Ishikawa (cell line): ENCODE data around the gene ZER1.

Experiments
- CEBPB ChIP-seq: IDR thresholded peaks from 2 replicates; pipeline ENCODE4 v1.6.1; 2012
- CREB1 ChIP-seq: IDR thresholded peaks from 2 replicates; pipeline ENCODE4 v1.6.1; 2012; ENCODE audit warnings: low read depth
- EGR1 ChIP-seq: IDR thresholded peaks from 2 replicates; pipeline ENCODE4 v1.6.1; 2012
- EP300 ChIP-seq: IDR thresholded peaks from 2 replicates; pipeline ENCODE4 v1.6.1; 2012; ENCODE audit warnings: borderline replicate concordance
- FOXM1 ChIP-seq: IDR thresholded peaks from 2 replicates; pipeline ENCODE4 v1.6.1; 2012; ENCODE audit warnings: low read depth, borderline replicate concordance
- NFIC ChIP-seq: IDR thresholded peaks from 2 replicates; pipeline ENCODE4 v1.6.1; 2012
- RAD21 ChIP-seq: IDR thresholded peaks from 2 replicates; pipeline ENCODE4 v1.6.1; 2012; ENCODE audit warnings: low read depth
- TAF1 ChIP-seq: IDR thresholded peaks from 2 replicates; pipeline ENCODE4 v1.6.1; 2012; ENCODE audit warnings: low read depth, mild to moderate bottlenecking
- TCF12 ChIP-seq: IDR thresholded peaks from 2 replicates; pipeline ENCODE4 v1.6.1; 2012; ENCODE audit warnings: low read depth
- TEAD4 ChIP-seq: IDR thresholded peaks from 2 replicates; pipeline ENCODE4 v1.6.1; 2012
- YY1 ChIP-seq: IDR thresholded peaks from 2 replicates; pipeline ENCODE4 v1.6.1; 2012; ENCODE audit warnings: low read depth
- ZBTB7A ChIP-seq: IDR thresholded peaks from 2 replicates; pipeline ENCODE4 v1.6.1; 2012; ENCODE audit warnings: low read depth
- TF ChIP-seq, protein P1 (sequence below): IDR thresholded peaks from 2 replicates; pipeline ENCODE4 v1.6.1; 2012
- TF ChIP-seq, protein P2 (sequence below): IDR thresholded peaks from 2 replicates; pipeline ENCODE4 v1.6.1; 2012
- TF ChIP-seq, protein P3 (sequence below): IDR thresholded peaks from 2 replicates; pipeline ENCODE4 v1.6.1; 2012; ENCODE audit warnings: low read depth, mild to moderate bottlenecking

ZER1 gene

DNA sequence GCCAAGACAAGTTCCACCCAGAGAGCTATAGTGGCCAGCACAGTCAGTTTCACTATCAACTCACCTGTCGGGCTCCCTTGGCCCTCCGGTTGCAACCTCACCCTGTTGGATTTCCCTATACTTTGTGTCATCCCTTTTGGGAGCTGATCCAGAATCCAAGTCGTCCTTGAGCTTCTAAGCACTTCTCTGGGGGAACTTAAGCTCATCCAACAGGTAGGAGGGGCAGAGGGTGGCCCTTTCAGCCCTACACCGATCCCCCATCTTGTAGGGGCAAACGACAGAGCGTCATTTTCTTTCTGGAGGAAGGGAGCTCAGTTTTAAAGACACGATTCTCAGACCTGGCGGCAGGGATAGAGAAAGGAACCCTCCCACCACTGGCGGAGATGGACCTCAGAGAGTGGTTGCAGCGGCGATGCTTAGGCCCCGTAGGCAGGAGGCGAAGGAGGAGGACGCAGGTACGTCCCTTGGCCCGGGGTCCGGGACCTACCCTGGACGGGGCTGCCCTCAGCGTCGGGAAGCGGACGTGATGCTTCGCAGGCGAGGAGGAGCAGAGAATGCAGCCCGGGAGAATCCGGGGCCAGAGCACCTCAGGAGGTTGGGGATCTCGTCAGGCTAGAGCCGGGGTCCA, 519 bp downstream of the ZER1 start:
- TF ChIP-seq, protein P1, sequence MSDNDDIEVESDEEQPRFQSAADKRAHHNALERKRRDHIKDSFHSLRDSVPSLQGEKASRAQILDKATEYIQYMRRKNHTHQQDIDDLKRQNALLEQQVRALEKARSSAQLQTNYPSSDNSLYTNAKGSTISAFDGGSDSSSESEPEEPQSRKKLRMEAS: no peak

DNA sequence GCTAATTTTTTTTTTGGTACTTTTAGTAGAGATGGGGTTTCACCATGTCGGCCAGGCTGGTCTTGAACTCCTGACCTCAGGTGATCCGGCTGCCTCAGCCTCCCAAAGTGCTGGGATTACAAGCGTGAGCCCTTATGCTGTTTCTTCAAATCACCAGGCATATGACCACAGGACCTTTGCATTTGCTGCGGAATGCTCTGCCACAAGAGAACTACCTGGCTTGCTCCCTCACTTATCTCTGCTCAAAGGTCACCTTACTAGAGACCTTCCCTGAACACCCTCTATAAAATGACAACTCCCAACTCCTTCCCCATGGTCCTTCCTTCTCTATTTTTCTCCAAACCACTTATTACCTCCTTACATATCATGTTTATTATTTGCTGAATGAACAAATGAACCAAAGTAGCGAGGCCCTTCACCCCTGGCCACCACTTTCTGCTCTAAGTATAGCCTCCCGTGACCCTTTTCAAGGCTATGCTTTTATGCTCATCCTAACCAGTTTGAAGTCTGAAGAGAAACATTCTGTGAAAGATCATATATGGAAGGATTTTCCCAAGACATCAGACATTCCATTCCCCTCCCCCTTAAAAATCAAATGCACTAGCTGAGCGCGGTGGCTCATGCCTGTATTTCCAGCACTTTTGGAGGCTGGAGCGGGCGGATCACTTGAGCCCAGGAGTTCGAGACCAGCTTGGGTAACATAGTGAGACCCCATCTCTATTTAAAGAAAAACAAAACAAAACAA, 1.3 kb downstream of the ZER1 start:
- TF ChIP-seq CREB1: no peak
- no peak for TF ChIP-seq ZBTB7A
- TF ChIP-seq EGR1: no peak
- no peak for TF ChIP-seq CEBPB
- no peak for TF ChIP-seq NFIC
- no peak for TF ChIP-seq FOXM1
- TF ChIP-seq, protein P1: no peak
- TF ChIP-seq EP300: no peak
- TF ChIP-seq TAF1: no peak

DNA sequence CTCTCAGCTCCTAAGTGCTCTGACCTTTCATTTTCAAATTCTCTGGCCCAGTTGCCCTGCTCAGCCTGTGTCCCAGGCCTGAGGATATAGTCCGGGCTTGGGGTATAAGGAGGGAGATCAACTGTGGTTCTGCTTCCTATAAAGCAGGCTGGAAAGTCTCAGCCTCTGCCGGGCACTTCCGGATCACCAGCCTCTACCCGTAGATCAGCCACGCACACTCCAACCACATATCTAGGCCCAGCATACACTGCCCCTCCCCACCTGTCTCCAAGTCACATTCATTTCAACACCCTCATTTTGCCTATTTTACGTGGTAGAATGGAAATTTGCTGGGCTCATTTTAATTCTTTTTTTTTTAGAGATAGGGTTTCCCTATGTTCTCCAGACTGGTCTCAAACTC, 3.1 kb downstream of the ZER1 start:
- TF ChIP-seq, protein P1: no peak
- TF ChIP-seq, protein P2, sequence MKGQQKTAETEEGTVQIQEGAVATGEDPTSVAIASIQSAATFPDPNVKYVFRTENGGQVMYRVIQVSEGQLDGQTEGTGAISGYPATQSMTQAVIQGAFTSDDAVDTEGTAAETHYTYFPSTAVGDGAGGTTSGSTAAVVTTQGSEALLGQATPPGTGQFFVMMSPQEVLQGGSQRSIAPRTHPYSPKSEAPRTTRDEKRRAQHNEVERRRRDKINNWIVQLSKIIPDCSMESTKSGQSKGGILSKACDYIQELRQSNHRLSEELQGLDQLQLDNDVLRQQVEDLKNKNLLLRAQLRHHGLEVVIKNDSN: no peak

DNA sequence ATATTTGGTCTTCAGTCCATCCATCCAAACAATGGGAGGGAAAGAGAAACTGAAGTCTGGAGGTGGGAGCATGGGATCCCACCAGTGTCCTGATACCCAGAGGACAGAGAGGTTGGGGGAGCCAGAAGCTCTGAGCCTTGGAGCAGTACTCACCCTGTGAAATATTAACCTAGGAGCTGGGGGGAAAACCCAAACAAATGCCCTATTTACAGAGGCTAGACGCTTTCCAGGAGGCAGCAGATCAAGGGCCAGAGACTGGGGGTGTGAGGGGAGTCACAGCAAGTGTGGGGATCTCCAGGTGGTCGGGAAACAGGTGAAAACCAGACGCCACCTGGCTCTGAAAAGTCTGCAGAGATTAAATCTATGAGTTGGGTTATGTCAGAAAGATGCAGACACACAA, 6.2 kb downstream of the ZER1 start:
- TF ChIP-seq ZBTB7A (no peak), TEAD4 (no peak), FOXM1 (no peak), YY1 (no peak), TCF12 (no peak), CEBPB (no peak), EP300 (no peak), EGR1 (no peak), RAD21 (no peak), TAF1 (no peak), NFIC (no peak), CREB1 (no peak)
- TF ChIP-seq, protein P3, sequence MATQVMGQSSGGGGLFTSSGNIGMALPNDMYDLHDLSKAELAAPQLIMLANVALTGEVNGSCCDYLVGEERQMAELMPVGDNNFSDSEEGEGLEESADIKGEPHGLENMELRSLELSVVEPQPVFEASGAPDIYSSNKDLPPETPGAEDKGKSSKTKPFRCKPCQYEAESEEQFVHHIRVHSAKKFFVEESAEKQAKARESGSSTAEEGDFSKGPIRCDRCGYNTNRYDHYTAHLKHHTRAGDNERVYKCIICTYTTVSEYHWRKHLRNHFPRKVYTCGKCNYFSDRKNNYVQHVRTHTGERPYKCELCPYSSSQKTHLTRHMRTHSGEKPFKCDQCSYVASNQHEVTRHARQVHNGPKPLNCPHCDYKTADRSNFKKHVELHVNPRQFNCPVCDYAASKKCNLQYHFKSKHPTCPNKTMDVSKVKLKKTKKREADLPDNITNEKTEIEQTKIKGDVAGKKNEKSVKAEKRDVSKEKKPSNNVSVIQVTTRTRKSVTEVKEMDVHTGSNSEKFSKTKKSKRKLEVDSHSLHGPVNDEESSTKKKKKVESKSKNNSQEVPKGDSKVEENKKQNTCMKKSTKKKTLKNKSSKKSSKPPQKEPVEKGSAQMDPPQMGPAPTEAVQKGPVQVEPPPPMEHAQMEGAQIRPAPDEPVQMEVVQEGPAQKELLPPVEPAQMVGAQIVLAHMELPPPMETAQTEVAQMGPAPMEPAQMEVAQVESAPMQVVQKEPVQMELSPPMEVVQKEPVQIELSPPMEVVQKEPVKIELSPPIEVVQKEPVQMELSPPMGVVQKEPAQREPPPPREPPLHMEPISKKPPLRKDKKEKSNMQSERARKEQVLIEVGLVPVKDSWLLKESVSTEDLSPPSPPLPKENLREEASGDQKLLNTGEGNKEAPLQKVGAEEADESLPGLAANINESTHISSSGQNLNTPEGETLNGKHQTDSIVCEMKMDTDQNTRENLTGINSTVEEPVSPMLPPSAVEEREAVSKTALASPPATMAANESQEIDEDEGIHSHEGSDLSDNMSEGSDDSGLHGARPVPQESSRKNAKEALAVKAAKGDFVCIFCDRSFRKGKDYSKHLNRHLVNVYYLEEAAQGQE: no peak
- TF ChIP-seq, protein P1: no peak
- TF ChIP-seq, protein P2: no peak

DNA sequence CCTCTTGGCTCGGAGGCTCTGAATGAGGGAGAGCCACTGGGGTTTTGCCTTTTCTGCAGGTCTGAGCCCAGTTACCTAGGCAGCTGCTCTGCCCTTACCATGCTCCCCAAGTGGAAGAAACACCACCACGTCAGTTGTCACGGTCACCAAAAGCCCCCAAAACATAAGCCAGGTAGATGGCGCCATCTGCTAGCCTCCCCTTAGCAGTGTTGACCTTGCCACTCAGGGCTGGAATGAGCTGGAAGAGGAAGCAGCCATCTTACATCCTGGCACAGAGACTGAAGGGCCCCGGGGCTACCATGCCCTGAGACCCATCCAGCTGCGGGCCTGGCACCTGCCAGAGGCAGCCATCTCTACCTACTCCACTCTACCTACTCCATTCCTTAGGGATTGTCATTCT, 7.4 kb downstream of the ZER1 start:
- TF ChIP-seq NFIC (no peak), CEBPB (no peak), ZBTB7A (no peak), TCF12 (no peak), RAD21 (no peak; the same call in 1 of the 2 replicates), CREB1 (no peak), YY1 (no peak)
- TF ChIP-seq, protein P3: no peak
- TF ChIP-seq, protein P2: no peak
- TF ChIP-seq, protein P1: no peak
